ENCODE measurements around the gene AMN1. TPM values are rescaled to one million over a fixed set of nuclear protein-coding genes. Genes with fewer than 3 reads are reported as not detected.

Gene AMN1
- polyA plus RNA-seq, 2 donors: 4.4 to 4.7 TPM

DNA sequence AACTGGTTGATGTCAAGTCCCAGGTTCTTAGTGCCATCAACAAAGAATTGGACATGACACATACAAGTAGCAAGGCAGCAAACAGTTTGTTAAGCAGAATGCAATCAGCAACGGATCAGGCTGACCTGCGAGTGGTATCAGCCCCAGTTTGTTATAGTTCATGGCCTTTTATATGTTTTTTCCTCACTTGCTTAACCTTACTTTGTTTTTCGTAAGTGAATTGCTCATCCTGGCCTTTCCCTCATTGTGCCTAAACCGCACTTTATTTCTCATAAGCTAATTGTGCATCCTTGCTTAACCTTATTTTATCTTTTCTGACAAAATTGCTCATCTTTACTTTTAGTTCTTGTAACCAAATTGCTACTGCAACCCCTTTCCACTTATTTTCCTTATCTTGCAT, 65.2 kb downstream of the AMN1 start:
- no peaks in the 10 kb centered on the region for H3K9me3 ChIP-seq (ENCODE audit: control insufficient read depth in 2 of 2, insufficient read depth in 1 of 2, low read depth in 1 of 2, low read length in 1 of 2)
- H3K4me1 ChIP-seq (ENCODE audit: control insufficient read depth in 2 of 2, insufficient read depth in 2 of 2, low read length in 1 of 2): no peaks in the 10 kb centered on the region
- H3K4me3 ChIP-seq (ENCODE audit: low read depth in 1 of 2, low read length in 2 of 2): no peak overlapping the region
- no peaks in the 10 kb centered on the region for H3K27me3 ChIP-seq (ENCODE audit: control insufficient read depth in 1 of 2, insufficient read depth in 2 of 2, low read length in 2 of 2)
- no peak overlapping the region for H3K27ac ChIP-seq (ENCODE audit: low read depth in 2 of 2, low read length in 1 of 2)
- no peaks in the 10 kb centered on the region for H3K36me3 ChIP-seq (ENCODE audit: control insufficient read depth in 2 of 2, insufficient read depth in 2 of 2, low read length in 1 of 2)
- 85 to 90% methylated on average over 4 of the region's 4 CpGs for WGBS, 2 donors

DNA sequence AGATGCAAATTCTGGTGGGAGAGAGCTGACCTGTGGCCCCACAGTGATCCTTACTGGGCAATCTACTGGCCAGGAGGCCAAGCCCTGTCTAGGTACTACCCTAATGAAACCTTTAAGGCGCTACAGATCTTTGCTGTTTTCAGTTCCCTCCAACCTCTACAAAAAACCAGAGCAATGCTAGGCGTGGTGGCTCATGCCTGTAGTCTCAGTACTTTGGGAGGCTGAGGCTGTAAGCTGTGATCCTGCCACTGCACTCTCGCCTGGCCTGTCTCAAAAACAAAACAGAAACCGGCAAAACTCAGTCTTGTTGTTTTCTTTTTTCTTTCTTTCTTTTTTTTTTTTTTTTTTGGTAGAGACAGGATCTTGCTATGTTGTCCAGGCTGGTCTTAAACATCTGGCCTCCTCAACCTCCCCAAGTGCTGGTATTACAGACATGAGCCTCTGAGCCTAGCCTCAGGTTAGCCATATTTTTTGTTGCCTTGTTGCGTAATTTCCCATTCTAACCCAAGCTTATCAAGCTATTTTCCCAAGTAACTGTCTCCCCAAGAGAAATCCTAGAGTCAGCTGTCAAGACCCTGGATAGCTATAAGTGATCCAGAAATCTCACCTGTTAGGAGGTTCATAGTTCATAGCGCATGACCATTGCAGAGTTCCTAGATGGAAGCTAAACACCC, 66.5 kb downstream of the AMN1 start:
- WGBS, 2 donors: 89 to 96% methylated on average over 6 of the region's 6 CpGs
- H3K27ac ChIP-seq (ENCODE audit: low read depth in 2 of 2, low read length in 1 of 2): no peak overlapping the region
- no peaks in the 10 kb centered on the region for H3K36me3 ChIP-seq (ENCODE audit: control insufficient read depth in 2 of 2, insufficient read depth in 2 of 2, low read length in 1 of 2)
- no peaks in the 10 kb centered on the region for H3K4me1 ChIP-seq (ENCODE audit: control insufficient read depth in 2 of 2, insufficient read depth in 2 of 2, low read length in 1 of 2)
- no peaks in the 10 kb centered on the region for H3K9me3 ChIP-seq (ENCODE audit: control insufficient read depth in 2 of 2, insufficient read depth in 1 of 2, low read depth in 1 of 2, low read length in 1 of 2)
- H3K27me3 ChIP-seq (ENCODE audit: control insufficient read depth in 1 of 2, insufficient read depth in 2 of 2, low read length in 2 of 2): no peaks in the 10 kb centered on the region
- H3K4me3 ChIP-seq (ENCODE audit: low read depth in 1 of 2, low read length in 2 of 2): no peak overlapping the region

DNA sequence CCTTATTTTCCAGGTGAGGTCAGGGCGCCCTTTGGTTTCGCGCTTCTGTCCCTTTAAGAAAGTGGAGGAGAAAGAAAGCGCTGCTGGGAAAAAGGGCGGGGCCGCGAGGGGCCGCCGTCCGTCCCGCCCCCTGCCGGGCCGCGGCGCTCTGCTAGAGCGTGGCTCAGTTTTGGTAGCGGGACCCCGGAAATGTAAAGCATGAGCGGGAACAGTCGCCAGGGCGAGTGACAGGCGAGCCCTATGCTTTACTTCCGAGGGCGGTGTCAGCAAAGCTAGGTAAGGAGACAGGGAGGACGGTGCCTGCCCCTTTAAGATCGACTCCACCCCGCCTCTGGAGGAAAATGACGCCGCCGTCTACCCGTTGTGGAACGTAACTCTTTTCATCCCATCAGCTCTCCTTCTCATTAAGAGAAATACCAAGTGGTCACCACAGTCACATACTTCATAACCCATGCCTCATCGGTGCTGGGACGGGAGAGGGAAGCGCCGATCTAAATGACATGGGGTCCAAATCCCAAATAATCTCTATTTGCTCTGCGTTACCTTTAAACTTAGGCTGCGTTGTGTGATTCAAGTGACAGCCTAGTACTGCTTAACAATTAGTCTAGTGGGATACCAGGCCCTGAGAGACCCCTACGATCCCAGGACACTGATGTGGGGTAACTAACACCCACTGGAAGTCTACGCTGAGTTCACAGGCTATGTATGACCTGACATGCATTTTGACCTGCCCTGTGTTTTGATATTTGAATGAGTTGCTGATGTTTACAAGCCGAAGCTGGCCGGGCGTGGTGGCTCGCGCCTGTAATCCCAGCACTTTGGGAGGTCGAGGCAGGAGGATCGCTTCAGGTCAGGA, 69.5 kb downstream of the AMN1 start, which contains the start of gene ETFBKMT:
TSS of gene ETFBKMT (plus strand) at position 602 of the 856 bp plus-strand sequence. CDS start 2,266 bp downstream, outside the sequence.
- Histone ChIP-seq H3K27me3 (ENCODE audit: control insufficient read depth in 1 of 2, insufficient read depth in 2 of 2, low read length in 2 of 2) (no peaks in the 10 kb centered on the region), H3K36me3 (ENCODE audit: control insufficient read depth in 2 of 2, insufficient read depth in 2 of 2, low read length in 1 of 2) (no peaks in the 10 kb centered on the region), H3K4me1 (ENCODE audit: control insufficient read depth in 2 of 2, insufficient read depth in 2 of 2, low read length in 1 of 2) (peaks cover 0 to 3% of the 10 kb centered on the region in 2 donors), H3K9me3 (ENCODE audit: control insufficient read depth in 2 of 2, insufficient read depth in 1 of 2, low read depth in 1 of 2, low read length in 1 of 2) (no peaks in the 10 kb centered on the region), H3K27ac (ENCODE audit: low read depth in 2 of 2, low read length in 1 of 2) (peak within 1 kb of the TSS; percentile 89 to 99), H3K4me3 (ENCODE audit: low read depth in 1 of 2, low read length in 2 of 2) (peak within 1 kb of the TSS; percentile 49 to 77)
- 1 to 2% methylated on average over 47 of the region's 47 CpGs for WGBS, 2 donors

DNA sequence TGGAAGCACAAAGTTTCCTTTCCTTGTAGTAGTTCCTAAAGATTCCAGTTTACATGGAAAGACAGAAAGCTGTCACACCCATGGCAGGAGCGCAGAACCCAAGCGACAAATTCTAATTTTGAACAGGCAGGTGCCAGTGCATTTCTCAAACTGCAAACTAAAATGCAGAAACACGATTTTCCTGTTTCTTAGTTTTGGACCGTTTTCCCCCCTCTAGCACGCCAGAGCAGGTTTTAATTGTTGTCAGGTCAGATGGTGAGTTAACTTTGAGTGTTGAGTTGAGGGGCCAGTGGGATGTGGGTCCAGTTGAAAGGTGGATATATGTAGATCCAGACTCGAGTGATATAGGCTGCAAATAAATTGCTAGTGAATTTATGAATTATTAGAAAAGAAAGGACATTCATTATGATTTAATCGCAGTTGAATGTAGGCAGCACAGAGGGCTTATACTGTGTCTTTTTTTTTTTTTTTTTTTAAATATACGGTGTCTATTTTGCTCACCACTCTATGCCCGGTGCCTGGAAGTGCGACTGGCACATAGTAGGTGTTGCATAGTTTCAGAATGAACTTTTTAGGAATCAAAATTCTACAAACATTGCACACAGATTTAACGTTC, 70.2 kb downstream of the AMN1 start:
- H3K9me3 ChIP-seq (ENCODE audit: control insufficient read depth in 2 of 2, insufficient read depth in 1 of 2, low read depth in 1 of 2, low read length in 1 of 2): no peaks in the 10 kb centered on the region
- WGBS, 2 donors: 11 to 12% methylated on average over 11 of the region's 11 CpGs
- peak overlapping the region; percentile 89 to 99 for H3K27ac ChIP-seq (ENCODE audit: low read depth in 2 of 2, low read length in 1 of 2)
- H3K4me1 ChIP-seq (ENCODE audit: control insufficient read depth in 2 of 2, insufficient read depth in 2 of 2, low read length in 1 of 2): peaks cover 0 to 3% of the 10 kb centered on the region in 2 donors
- H3K36me3 ChIP-seq (ENCODE audit: control insufficient read depth in 2 of 2, insufficient read depth in 2 of 2, low read length in 1 of 2): no peaks in the 10 kb centered on the region
- H3K4me3 ChIP-seq (ENCODE audit: low read depth in 1 of 2, low read length in 2 of 2): peak overlapping the region; percentile 49 to 77
- H3K27me3 ChIP-seq (ENCODE audit: control insufficient read depth in 1 of 2, insufficient read depth in 2 of 2, low read length in 2 of 2): no peaks in the 10 kb centered on the region

DNA sequence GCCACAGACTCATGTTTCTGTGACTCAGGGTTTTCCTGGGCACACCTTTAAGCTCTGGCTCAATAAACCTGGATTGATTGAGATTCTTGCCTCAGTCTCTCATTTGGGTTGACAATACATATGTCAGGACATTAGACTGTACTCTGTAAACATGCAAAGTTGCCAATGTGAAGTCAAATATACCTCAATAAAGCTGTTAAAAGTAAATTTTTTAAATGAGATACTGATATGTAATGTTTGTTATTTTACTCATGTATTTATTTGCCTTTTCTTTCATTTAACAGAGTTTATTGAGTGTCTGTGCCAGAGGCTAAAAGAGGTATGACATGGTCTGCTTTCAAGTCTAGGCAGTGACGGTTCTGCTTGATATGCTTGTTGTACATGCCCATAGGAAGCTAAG, 73.0 kb downstream of the AMN1 start:
- Histone ChIP-seq H3K36me3 (ENCODE audit: control insufficient read depth in 2 of 2, insufficient read depth in 2 of 2, low read length in 1 of 2) (no peaks in the 10 kb centered on the region), H3K27ac (ENCODE audit: low read depth in 2 of 2, low read length in 1 of 2) (peak overlapping the region; percentile 66 to 87), H3K9me3 (ENCODE audit: control insufficient read depth in 2 of 2, insufficient read depth in 1 of 2, low read depth in 1 of 2, low read length in 1 of 2) (no peaks in the 10 kb centered on the region), H3K4me3 (ENCODE audit: low read depth in 1 of 2, low read length in 2 of 2) (no peak overlapping the region), H3K27me3 (ENCODE audit: control insufficient read depth in 1 of 2, insufficient read depth in 2 of 2, low read length in 2 of 2) (no peaks in the 10 kb centered on the region), H3K4me1 (ENCODE audit: control insufficient read depth in 2 of 2, insufficient read depth in 2 of 2, low read length in 1 of 2) (peaks cover 0 to 3% of the 10 kb centered on the region in 2 donors)
- 43 to 49% methylated on average over 1 of the region's 1 CpG for WGBS, 2 donors

DNA sequence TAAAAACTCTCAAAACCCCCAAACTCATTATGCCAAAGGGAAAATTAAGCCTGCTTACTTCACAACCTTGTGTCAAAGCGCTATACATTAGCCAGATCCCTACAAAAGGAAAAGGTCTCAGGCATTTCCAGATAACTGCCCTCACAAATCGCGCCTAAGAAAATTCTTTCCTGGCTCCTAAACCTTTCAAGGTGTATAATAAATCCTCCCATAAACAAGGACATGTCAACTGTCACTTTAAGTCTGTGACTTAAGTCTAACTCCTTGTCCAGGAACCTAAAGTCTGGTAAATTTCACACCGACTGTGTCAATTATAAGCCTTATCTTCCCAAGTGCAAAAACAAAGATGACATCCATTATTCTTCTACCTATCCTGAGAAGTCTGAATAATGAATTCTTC, 73.6 kb downstream of the AMN1 start:
- Histone ChIP-seq H3K36me3 (ENCODE audit: control insufficient read depth in 2 of 2, insufficient read depth in 2 of 2, low read length in 1 of 2) (no peaks in the 10 kb centered on the region), H3K27ac (ENCODE audit: low read depth in 2 of 2, low read length in 1 of 2) (no peak overlapping the region), H3K4me3 (ENCODE audit: low read depth in 1 of 2, low read length in 2 of 2) (no peak overlapping the region), H3K4me1 (ENCODE audit: control insufficient read depth in 2 of 2, insufficient read depth in 2 of 2, low read length in 1 of 2) (peaks cover 0 to 3% of the 10 kb centered on the region in 2 donors), H3K27me3 (ENCODE audit: control insufficient read depth in 1 of 2, insufficient read depth in 2 of 2, low read length in 2 of 2) (no peaks in the 10 kb centered on the region), H3K9me3 (ENCODE audit: control insufficient read depth in 2 of 2, insufficient read depth in 1 of 2, low read depth in 1 of 2, low read length in 1 of 2) (no peaks in the 10 kb centered on the region)
- WGBS, 2 donors: 67 to 68% methylated on average over 4 of the region's 4 CpGs

DNA sequence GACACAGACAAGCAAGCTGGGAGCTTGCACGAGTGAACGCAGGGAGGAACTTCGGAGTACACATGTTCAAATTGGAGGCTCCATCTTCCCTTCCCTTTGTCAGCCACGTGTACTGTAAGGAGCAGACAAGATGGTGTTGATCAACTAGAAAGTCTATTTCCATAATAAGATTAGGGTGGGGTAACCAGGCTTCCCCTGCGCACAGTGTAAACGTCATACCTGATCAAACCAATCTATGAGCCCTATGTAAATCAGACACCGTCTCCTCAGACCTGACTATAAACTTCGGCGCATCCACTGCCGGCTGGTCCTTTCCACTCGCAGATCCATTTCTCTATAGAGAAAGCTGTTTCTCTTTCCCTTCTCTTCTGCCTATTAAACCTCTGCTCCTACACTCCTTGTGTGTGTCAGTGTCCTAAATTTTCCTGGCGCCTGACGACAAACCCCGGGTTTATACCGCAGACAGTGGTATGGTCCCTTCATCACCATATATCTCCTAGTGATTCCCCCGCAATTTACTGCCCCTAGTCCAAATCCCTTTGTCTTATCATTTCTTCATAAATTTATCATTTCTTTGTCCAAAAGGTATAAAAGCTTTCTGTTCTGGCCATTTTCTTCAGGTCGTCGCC, 76.8 kb downstream of the AMN1 start:
- H3K4me3 ChIP-seq (ENCODE audit: low read depth in 1 of 2, low read length in 2 of 2): no peak overlapping the region
- H3K9me3 ChIP-seq (ENCODE audit: control insufficient read depth in 2 of 2, insufficient read depth in 1 of 2, low read depth in 1 of 2, low read length in 1 of 2): no peaks in the 10 kb centered on the region
- peaks cover 0 to 3% of the 10 kb centered on the region in 2 donors for H3K4me1 ChIP-seq (ENCODE audit: control insufficient read depth in 2 of 2, insufficient read depth in 2 of 2, low read length in 1 of 2)
- no peak overlapping the region for H3K27ac ChIP-seq (ENCODE audit: low read depth in 2 of 2, low read length in 1 of 2)
- WGBS, 2 donors: 87 to 90% methylated on average over 18 of the region's 18 CpGs
- no peaks in the 10 kb centered on the region for H3K36me3 ChIP-seq (ENCODE audit: control insufficient read depth in 2 of 2, insufficient read depth in 2 of 2, low read length in 1 of 2)
- H3K27me3 ChIP-seq (ENCODE audit: control insufficient read depth in 1 of 2, insufficient read depth in 2 of 2, low read length in 2 of 2): no peaks in the 10 kb centered on the region

DNA sequence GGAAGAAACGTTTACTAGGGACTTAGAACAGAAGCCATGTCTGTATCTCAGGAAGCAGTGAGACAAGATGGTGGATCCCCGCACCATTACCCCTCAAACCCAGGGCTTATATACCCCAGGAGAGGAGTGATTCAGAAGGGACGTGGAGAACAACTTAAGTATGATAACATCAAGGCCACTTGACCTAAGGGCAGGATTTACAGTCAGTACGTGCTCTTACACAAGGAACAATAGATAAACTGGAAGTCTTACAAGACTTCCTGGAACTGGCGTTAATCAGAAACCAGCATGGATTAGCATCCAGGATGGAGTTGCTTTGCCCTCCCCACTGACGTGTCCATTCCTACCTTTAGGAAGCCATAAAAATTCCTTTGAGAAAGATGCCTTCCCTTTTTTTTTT, 77.9 kb downstream of the AMN1 start:
- Histone ChIP-seq H3K9me3 (ENCODE audit: control insufficient read depth in 2 of 2, insufficient read depth in 1 of 2, low read depth in 1 of 2, low read length in 1 of 2) (no peaks in the 10 kb centered on the region), H3K27ac (ENCODE audit: low read depth in 2 of 2, low read length in 1 of 2) (no peak overlapping the region), H3K36me3 (ENCODE audit: control insufficient read depth in 2 of 2, insufficient read depth in 2 of 2, low read length in 1 of 2) (no peaks in the 10 kb centered on the region), H3K27me3 (ENCODE audit: control insufficient read depth in 1 of 2, insufficient read depth in 2 of 2, low read length in 2 of 2) (no peaks in the 10 kb centered on the region), H3K4me1 (ENCODE audit: control insufficient read depth in 2 of 2, insufficient read depth in 2 of 2, low read length in 1 of 2) (no peaks in the 10 kb centered on the region), H3K4me3 (ENCODE audit: low read depth in 1 of 2, low read length in 2 of 2) (no peak overlapping the region)
- 42 to 48% methylated on average over 6 of the region's 6 CpGs for WGBS, 2 donors

DNA sequence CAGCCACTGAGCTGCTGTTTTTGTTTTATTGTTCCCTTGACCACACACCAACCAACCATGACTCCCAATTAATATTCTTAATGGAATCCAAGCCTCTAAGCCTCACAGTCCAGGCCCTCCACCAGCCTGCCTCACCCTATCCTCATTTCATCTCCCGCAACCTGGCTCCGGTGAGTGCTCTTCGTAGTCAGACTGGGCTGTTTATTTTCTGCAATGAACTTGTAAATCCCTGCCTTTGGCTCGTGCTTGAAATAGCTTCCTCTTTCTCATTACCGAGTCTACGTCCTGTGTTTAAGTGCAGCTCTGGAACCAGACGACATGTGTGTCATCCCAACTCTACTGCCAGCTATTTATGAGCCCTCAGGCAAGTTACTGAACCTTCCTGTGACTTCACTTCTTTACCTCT, 81.7 kb downstream of the AMN1 start:
- no peaks in the 10 kb centered on the region for H3K4me1 ChIP-seq (ENCODE audit: control insufficient read depth in 2 of 2, insufficient read depth in 2 of 2, low read length in 1 of 2)
- 25 to 41% methylated on average over 7 of the region's 7 CpGs for WGBS, 2 donors
- no peak overlapping the region for H3K4me3 ChIP-seq (ENCODE audit: low read depth in 1 of 2, low read length in 2 of 2)
- H3K27ac ChIP-seq (ENCODE audit: low read depth in 2 of 2, low read length in 1 of 2): no peak overlapping the region
- H3K36me3 ChIP-seq (ENCODE audit: control insufficient read depth in 2 of 2, insufficient read depth in 2 of 2, low read length in 1 of 2): no peaks in the 10 kb centered on the region
- no peaks in the 10 kb centered on the region for H3K27me3 ChIP-seq (ENCODE audit: control insufficient read depth in 1 of 2, insufficient read depth in 2 of 2, low read length in 2 of 2)
- H3K9me3 ChIP-seq (ENCODE audit: control insufficient read depth in 2 of 2, insufficient read depth in 1 of 2, low read depth in 1 of 2, low read length in 1 of 2): no peaks in the 10 kb centered on the region

All from esophagus (tissue), 2 donors.